Renal cortex interstitium (tissue), 11 donors: Measurements from ENCODE around the gene FER. TPM values are rescaled to one million over a fixed set of nuclear protein-coding genes. Genes with fewer than 3 reads are reported as not detected.

Source experiments
- DNase-seq, 11 donors: peaks; one replicate each; pipeline ENCODE4 v3.0.0-alpha.2; 2013; ENCODE audit warnings: low read depth in 9 of 11, low spot score in 4 of 11; ENCODE audit errors: extremely low read depth in 1 of 11
- polyA plus RNA-seq, 3 donors: library from polyadenylated mRNA; unstranded; fragments of 120-200 nt; gene quantifications; one replicate each; pipeline ENCODE4 v1.2.1, GENCODE V29; 2013; ENCODE audit not compliant: insufficient read length in 3 of 3

The FER gene
- polyA plus RNA-seq, 3 donors, result 17.0 to 19.0 (median 18.0) TPM

GRCh38 chr5:109186759-109187158, 439.1 kb downstream of the FER start:
- no peak for DNase-seq

GRCh38 chr5:109191153-109191558, 443.5 kb downstream of the FER start:
- DNase-seq, result no peak

- DNase-seq, result no peak
These were observed 444.3 kb downstream of the FER start for GRCh38 chr5:109192027-109192426.

GRCh38 chr5:109192555-109193281, 445.0 kb downstream of the FER start:
- no peak for DNase-seq

GRCh38 chr5:109195667-109196066, 448.0 kb downstream of the FER start:
- no peak for DNase-seq

- no peak for DNase-seq
These were observed 448.6 kb downstream of the FER start for GRCh38 chr5:109196087-109196822.

- DNase-seq, result no peak
These were observed 449.1 kb downstream of the FER start for GRCh38 chr5:109196823-109197160.

- no peak for DNase-seq
These were observed 451.6 kb downstream of the FER start for GRCh38 chr5:109199289-109199688.

GRCh38 chr5:109199799-109200620, 452.3 kb downstream of the FER start:
- no peak for DNase-seq

GRCh38 chr5:109215040-109215439, 467.3 kb downstream of the FER start:
- DNase-seq, result no peak

GRCh38 chr5:109218818-109219217, 471.1 kb downstream of the FER start:
- no peak for DNase-seq

- DNase-seq, result peak in 10 of 11 donors; percentile 15 to 56 (median 37)
These were observed 475.8 kb downstream of the FER start for GRCh38 chr5:109223531-109223930.

GRCh38 chr5:109224276-109224882, 476.7 kb downstream of the FER start:
- no peak for DNase-seq

GRCh38 chr5:109225716-109226625, 478.3 kb downstream of the FER start:
- peak in 1 of 11 donors; percentile 9 for DNase-seq

GRCh38 chr5:109230369-109230768, 482.7 kb downstream of the FER start:
- no peak for DNase-seq

GRCh38 chr5:109231331-109231730, 483.6 kb downstream of the FER start:
- DNase-seq, result no peak

- DNase-seq, result no peak
These were observed 486.7 kb downstream of the FER start for GRCh38 chr5:109234381-109234780.

GRCh38 chr5:109239456-109239855, 491.8 kb downstream of the FER start:
- DNase-seq, result no peak
